Inferior parietal cortex (tissue), 1 donor: ENCODE measurements around the gene TRERF1.

Experiments
- DNase-seq: peaks from one replicate; pipeline ENCODE4 v3.0.0-alpha.2; 2016; ENCODE audit errors: extremely low spot score

The TRERF1 gene

DNA sequence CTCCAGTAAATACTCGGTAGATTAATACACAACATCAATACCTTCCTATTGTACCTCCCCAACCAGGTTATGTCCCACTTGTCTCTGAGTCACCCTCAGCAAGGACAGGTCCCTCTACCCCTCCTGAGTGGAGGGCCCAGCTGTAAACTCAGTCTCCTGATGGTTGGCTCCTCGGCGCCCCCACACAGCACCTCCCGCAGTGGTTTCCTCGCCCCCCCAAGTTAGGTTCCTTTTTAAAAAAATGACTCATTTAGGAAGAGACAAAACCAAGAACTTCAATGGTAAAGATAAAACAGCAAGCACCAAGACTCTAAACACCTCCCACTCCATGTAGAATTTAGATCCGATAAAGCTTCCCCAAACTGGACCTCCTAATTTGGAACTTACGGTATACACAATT is 83.5 kb downstream of the TRERF1 start:
- DNase-seq = peak; percentile 43

DNA sequence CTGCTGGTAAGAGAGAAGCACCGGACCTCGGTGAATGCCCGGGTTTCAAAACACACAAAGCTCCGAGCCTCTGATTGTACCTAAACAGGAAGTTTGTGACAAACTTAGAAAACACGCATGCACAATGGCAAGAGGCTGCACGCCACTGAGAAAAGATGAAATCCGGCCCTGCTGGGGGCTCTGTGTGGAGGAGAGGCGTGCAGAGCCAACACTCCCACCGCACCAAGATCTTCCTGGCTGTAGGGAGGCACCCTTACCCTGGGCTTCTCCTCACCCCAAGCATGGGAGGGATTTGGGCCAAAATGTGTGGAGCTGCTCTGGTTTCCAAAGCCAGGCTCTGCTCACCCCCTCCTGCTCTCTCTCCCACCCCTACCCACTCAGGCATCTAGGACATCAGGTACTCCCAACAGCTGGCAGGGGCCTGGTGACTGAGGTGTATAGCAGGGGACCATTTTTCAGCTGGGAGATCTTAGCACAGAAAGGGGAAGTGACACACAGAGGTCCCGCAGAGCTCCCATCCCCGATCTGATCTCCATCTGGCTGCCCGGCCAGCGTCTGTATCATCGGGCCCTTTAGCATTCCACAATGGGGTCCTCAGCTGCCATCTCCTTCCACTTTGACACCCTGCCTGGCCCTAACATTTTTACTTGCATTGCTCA is 84.2 kb downstream of the TRERF1 start:
- DNase-seq = no peak

DNA sequence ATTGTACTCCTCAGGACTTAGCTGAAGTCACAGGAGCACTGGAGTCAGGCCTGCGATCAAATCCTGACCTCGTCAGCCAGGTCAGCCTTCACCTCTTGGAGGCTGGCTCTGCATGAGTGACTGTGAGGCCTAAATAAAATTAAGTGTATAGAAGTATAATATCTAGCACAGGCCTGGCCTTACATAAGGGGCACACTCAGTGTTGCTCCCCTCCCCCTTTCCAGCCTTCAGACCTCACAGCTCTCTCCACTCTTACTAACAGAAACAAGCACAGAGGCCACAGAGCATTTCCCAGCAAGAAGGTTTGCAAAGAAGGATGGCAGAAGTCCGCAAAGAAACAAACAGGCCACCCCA is 84.8 kb downstream of the TRERF1 start:
- DNase-seq = no peak

DNA sequence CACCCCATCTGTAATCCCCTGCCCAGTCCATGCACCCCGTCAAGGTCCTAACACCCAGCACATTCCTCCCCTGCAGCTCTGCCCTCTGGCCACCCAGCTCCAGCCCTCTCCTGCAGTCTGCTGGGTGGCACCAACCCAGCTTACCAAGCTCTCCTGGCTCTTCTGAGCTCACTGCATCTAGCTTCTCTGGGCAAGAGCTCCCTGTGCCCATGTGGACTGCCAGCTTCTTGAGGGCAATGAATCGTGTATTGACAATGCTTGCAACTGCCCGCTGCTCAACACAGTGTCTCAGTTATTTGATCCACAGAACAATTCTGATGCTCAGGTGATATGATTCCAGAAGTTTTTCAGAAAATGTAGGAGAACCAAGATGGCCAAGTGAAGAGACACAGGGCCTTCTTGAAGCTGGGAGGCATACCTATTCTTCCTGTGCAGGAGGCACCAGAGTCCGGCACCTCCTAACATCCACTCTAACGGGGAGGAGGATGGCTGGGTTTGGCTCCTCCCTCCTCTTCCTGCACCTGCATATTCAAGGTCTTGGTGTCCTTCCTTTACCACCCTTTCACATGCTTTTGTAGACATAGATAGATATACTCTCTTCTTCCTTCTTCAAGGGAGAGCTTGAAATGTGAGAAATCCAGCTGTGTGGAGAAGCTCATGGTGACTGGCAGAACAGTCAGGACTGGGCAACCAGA is 85.6 kb downstream of the TRERF1 start:
- DNase-seq = no peak

DNA sequence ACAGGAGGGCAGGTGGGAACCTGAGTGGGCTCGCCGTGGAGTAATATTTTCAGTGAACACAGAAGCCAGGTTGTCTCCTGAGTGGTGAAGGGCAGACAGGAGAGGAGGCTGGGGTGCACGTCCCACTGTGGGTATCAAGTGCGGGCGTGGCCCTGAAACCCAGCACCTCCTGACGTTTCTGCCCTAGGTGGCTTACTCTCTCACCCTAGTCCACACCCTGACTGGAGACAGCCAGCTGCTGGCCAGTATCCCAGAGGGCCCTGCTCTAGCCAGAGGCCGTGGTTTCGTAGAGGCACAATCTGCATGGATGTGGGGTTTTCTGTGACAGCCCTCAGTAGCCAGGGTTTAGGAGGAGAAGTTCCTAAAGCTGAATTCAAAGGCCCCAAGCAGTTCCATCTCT is 86.7 kb downstream of the TRERF1 start:
- DNase-seq = no peak

DNA sequence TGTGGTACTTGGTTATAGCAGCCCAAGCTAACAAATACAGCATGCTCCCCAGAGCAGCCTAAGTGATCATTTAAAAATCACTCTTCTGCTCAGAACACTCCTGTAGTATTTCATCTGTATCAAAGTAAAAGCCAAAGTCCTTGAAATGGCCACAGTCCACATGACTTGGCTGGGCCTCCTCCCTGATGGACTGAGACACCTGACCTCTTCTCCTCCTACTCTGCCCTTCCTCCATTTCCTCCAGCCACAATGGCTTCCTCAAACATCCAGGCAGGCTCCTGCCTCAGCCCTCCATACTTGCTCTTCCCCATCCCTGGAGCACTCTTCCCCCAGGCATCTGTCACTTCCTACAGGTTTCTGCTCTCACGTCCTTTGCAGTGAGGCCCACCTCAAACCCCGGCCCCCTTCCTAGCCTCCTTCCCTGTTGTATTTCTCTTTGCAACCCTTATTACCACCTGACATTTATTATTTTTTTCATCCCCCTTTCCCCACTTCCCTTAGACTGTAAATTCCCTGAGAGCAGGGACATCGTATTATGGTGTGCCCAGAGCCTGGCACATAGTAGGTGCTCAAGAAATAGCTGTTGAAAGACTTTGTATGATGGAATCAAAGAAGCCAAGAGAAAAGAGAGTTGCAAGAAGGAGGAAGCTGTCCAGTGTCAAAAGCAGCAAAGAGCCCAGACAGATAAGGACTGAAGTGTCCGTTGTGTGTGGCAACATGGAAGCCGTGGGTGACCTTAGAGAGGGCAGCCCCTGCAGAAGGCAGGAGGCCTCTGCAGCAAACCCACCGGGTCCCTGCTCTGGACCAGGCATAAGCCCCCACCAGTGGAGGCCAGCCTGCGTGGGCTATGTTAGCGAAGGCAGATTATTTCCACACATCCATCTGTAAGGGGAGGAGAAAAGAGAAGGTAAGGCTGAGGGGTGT is 87.5 kb downstream of the TRERF1 start:
- no peak for DNase-seq

DNA sequence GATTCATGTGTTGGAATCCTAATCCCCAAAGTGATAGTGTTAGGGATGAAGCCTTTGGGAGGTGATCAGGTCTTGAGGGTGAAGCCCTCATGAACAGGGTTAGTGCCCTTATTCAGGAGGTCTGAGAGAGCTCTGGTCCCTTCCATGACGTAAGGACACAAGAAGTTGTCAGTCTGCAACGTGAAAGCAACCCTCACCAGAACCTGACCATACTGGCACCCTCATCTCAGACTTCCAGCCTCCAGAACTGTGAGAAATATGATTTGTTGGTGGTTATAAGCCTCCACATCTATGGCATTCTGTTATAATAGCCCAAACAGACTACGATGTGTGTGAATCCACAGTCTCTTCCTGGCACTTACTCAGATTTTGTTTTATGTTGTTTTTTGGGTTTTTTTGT is 90.7 kb downstream of the TRERF1 start:
- DNase-seq = no peak

DNA sequence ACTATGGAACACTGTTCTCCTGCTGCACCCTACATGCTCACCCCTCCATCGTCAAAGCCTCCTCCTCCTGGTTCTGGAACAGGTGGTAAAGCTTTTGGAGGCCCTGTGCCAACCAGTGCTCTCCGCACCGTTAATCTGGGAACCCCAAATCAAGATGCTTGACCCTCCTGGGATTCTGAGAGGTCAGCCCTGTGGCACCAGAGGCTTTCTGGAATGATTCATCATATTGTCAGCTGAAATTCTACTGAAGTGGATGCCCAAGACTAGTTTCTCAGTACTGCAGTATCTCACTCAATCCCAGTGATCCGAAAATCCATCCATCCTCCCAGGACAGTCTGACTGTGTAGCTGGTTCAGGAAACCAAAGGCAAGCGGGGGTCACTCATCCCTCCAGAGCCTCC is 92.7 kb downstream of the TRERF1 start:
- DNase-seq = no peak

DNA sequence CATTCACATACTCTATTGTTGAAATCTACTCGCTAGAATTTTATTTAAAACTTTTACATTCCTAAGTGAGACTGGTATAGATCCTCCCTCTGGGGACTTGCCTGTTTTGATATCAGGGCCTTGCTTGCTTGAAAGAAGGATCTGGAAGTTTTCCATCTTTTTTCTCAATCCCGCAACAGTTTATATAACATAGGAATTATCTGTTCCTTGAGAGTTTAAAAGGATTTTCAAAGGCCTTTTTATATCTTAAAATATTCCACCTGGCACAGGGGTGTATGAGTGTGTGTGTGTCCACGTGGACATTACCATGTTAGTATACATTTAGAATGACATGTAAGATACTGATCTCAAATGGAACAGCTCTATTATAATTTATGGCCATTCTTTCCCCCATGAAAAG is 96.3 kb downstream of the TRERF1 start:
- no peak for DNase-seq

DNA sequence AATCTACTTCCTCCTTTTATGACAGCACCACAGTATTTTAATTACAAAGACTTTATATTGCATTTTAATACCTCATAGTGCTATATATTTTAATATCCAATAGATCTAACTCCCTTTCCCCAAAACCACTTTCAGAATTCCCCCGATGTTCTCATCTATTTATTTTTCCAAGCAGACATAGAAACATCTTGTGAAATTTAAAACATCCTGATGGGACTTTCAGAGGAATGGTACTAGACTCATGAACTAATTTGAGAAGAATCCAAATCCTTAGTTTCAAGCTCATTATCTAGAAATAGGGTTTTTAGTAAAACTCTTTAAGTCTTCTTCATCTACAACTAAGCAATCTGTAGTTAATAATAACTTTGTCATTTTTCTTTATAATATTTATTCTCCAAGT is 97.0 kb downstream of the TRERF1 start:
- no peak for DNase-seq

DNA sequence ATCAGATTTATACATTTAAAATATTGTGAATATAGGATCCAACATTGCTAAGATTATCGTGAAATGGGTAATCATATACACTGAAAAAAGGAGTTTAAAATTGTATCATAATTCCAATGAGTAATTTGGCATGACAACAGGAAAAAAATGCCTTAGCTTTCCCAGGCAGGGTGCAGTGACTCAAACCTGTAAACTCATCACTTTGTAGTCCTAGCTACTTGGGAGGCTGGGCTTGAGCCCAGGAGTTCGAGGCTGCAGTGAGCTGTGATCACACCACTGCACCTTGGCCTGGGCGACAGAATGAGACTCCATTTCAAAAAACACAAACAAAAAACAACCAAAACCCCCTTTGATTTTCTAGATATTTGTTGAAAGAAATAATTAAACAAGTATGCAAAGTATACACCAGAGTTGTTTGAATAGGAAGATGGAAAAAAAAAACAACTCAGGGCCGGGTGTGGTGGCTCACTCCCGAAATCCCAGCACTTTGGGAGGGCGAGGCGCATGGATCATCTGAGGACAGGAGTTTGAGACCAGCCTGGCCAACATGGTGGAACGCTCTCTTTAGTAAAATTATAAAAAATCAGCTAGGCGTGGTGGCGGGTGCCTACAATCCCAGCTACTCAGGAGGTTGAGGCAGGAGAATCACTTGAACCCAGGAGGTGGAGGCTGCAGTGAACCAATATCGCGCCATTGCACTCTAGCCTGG is 98.7 kb downstream of the TRERF1 start:
- no peak for DNase-seq

DNA sequence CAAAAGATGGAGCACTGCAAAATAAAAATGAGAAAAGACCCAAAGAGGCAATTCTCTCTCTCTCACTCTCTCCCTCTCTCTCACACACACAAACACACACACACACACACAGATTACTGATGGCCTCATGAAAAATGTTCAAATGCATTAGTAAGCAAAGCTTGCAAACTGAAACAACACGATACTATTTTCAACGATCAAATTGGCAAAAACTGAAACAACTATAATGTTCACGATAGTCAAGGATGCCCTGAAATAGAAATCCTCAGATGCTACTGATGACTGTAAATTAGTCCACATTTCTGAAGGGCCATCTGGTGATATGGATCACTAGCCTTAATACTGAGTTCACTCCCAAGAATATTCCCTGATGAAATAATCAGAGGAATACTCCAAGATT is 100.8 kb downstream of the TRERF1 start:
- DNase-seq = no peak

DNA sequence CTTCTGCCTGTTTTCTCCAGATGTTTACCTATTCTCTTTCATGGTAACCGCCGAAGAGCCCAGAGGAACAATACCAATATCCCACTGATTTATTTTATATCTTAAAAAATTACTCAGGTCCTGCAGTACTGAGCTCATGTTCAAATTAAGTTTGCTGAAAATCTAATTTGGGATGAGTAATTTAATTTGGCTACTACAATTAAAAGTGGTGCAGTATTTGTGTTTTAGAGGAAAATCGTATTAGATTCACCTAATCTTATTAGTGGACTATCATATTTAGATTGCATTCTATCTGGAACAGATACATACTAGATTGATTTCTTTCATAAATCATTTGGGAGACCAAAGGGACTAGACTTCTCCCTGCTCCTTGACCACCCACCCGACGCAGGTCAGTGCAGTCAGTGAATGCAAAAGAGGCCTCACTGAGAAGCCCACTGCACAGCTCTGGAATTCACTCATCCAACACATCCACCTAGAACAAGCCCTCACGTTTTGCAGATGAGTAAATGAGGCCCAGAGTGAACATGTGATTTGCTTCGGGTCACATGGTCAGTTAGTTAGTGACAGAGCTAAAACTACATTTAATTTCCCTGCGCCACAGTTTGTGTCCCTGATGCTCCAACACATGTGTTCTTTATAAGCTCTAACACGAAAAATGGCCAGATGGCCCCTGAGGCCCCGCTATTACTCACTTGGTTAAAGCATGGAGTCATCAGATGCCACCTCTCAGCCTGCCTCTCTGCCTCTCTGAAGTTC is 101.8 kb downstream of the TRERF1 start:
- DNase-seq = no peak

DNA sequence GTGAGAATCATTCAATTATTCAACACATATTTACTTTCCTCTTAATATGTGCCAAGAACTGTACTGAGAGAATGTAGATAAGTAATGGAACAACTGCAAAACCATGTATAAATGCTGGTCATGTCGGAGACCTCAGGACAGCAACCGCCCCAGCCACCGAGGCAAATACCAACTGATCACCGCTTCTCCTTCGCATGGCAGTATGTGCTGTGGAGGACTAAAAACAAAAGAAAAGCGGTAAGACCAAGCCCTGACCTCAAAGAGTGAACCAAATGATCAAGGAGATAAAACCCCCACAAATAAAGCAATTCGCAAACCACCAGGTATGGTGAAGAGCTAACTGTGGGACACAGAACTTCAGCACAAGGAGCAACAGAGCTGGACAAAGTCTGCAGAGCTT is 104.3 kb downstream of the TRERF1 start:
- DNase-seq = no peak

DNA sequence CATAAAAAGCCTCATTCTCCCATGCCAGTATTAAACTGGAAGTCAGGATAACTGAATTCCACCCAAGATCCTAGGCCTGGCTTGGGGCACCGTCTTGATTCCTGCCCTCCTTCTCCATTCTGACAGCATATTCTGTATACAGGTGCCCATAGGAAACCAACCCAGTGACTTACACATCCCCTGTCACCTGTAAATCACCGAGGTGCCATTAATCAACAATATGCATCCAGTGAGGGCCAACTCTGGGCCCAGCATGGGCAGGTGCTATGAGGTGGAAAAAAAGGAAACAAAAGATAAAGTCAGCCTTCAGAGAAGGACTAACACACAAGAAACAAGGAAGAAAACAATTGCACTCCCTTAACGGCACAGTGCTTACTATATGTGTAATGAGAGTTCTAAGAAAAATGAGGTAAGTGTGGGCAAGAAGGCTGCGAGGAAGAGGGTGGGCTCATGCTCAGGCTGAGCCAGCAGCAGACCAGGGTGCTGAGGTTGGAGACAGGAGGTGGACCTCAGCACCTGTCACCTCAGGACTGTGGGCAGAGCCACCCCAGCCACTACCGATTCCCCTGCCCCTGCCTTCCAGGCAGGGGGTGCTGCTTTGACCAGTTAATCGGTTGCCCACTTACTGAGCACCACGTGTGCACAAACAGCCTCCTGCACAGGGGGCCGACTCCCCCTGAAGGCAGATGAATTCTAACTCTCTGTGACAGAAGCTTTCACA is 105.9 kb downstream of the TRERF1 start:
- DNase-seq = no peak

DNA sequence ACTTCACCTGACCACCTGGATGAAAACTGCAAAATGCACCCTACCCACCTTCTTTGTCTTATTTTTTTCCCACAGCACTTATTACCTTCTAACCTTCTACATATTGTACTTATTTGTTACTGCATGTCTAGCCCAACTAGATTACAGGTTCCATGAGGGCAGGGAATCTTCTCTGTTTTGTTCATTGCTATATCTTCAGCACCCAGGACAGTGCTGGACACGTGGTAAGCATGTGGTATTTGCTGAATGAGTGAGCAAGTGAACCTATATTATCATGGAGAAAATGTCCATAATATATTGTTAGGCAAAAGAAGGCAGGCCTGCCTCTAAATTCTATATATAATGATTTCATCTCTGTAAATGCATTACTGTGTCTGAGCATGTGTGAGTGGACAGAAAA is 107.0 kb downstream of the TRERF1 start:
- no peak for DNase-seq

DNA sequence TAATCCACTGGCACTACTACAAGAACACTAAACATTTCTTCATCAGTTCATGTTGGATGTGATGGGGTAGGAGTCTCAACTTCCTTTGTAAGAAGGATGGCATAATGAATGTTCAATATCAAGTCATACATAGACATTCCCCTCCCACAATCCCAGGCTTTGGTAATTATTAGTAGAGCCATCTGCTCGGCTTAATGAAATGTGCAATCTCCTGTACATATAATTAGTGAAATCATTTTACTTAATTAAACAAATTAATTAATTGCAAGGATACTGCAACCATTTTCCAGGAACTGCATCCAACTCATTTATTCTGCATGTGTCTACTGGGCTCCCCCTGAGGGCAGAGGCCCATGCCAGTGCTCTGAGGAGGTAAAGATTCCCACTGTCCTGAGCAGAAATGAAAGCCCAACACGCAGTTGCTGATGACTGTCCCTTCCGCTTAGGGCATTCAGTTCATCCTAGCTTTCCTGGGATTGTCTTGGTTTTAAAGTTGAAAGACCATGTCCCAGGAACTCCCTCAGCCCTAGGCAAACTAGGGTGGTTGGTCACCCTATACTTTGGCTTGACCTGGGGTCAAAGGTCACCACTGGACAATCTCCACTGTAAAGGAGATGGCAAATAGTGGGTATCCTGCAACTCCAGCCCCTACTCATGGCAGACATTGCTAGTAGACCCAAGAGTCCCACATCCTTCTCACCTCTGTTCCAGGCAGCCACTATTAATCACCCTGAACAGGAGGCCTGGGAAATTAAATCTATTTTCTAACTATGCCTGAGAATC is 109.8 kb downstream of the TRERF1 start:
- DNase-seq = no peak

DNA sequence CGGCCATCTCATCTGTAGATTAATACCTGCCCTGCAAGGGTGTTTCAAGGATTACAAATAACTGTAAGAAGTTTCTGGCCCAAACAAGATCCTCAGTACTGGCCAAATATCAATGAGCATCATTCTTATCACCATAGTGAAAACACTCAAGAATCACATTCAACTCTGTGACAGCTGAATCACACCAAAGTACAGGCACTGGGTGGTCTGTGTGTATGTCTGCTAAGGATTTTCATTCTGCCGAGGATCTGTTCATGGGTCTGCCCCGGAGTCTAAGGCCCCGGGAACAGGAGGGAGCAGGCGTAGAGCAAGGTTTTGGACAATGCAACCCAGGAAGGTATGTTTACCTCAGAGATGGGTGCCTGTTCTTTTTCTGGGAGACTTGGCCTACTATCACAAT is 110.5 kb downstream of the TRERF1 start:
- DNase-seq = no peak

DNA sequence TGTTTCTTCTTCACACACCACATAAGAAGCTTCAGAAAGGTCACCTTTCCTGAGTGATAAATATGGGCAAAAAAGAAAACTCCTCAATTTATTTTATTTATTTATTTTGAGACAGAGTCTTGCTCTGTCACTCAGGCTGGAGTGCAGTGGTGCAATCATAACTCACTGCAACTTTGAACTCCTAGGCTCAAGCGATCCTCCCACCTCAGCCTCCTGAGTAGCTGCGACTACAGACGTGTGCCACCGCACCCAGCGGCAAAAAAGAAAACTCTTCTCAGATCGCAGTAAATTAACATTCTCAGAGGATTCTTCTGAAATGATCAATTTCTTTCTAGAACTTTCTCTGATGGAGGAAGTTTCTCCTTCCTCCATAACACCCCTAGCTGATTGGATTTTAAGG is 111.2 kb downstream of the TRERF1 start:
- DNase-seq = no peak

DNA sequence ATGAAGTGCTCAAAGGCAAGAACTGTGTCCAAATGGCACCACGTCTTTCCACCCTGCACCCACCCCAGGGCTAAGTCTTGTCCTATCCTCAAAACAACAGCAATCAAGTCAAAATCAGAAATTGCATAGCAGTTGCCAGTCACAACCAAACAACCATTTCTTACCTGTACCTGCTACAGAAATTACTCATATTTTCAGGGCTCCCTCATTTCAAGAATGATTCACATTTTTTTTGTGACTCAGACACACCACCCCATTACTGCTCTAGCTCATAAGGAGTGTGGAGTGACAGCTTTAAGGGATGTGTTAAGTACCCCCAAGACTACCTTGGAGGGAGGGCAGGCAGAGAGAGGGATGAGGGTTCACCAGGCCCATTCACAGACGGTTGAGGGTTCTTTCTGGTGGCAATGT is 111.7 kb downstream of the TRERF1 start:
- no peak for DNase-seq
